ENCODE results near the gene CCDC33.

- TF ChIP-seq CTCF (conservative IDR thresholded peaks at IDR 0.05; ENCODE audit: low read depth in 2 of 2), result no peak
- TF ChIP-seq POLR2AphosphoS5 (IDR thresholded peaks at IDR 0.05; ENCODE audit: low read depth), result no peak
- TF ChIP-seq ZNF331 (CRISPR knock-in tag; IDR thresholded peaks at IDR 0.05; ENCODE audit: low read depth), result no peak
- peak; percentile 25 for TF ChIP-seq EZH2 (IDR thresholded peaks at IDR 0.05; ENCODE audit: low read depth, unreplicated experiment)
- no peak for TF ChIP-seq EZH2phosphoT487 (IDR thresholded peaks at IDR 0.05; ENCODE audit: unreplicated experiment)
- no peak for TF ChIP-seq CREB1 (CRISPR knock-in tag; IDR thresholded peaks at IDR 0.05; ENCODE audit: low read depth)
- TF ChIP-seq, protein P1, sequence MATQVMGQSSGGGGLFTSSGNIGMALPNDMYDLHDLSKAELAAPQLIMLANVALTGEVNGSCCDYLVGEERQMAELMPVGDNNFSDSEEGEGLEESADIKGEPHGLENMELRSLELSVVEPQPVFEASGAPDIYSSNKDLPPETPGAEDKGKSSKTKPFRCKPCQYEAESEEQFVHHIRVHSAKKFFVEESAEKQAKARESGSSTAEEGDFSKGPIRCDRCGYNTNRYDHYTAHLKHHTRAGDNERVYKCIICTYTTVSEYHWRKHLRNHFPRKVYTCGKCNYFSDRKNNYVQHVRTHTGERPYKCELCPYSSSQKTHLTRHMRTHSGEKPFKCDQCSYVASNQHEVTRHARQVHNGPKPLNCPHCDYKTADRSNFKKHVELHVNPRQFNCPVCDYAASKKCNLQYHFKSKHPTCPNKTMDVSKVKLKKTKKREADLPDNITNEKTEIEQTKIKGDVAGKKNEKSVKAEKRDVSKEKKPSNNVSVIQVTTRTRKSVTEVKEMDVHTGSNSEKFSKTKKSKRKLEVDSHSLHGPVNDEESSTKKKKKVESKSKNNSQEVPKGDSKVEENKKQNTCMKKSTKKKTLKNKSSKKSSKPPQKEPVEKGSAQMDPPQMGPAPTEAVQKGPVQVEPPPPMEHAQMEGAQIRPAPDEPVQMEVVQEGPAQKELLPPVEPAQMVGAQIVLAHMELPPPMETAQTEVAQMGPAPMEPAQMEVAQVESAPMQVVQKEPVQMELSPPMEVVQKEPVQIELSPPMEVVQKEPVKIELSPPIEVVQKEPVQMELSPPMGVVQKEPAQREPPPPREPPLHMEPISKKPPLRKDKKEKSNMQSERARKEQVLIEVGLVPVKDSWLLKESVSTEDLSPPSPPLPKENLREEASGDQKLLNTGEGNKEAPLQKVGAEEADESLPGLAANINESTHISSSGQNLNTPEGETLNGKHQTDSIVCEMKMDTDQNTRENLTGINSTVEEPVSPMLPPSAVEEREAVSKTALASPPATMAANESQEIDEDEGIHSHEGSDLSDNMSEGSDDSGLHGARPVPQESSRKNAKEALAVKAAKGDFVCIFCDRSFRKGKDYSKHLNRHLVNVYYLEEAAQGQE (IDR thresholded peaks at IDR 0.05; ENCODE audit: unreplicated experiment), result no peak
- no peak for TF ChIP-seq JUNB (IDR thresholded peaks at IDR 0.05; ENCODE audit: unreplicated experiment)
- no peak for TF ChIP-seq ZNF462 (CRISPR knock-in tag; IDR thresholded peaks at IDR 0.05)
- no peak for TF ChIP-seq ETS1 (IDR thresholded peaks at IDR 0.05)
Measured at GRCh38 chr15:74245342-74245931, 9.3 kb downstream of the CCDC33 start.

Data from GM23338 (cell line).